CMK (cell line): Measurements from ENCODE around the gene FAM162B.
"Not testable (repeated sequence)": the region's sequence is repeated elsewhere in the genome, so short reads cannot be mapped to it uniquely, and the experiment has no call there.

Source experiments
- DNase-seq: peaks from one replicate; pipeline ENCODE4 v3.0.0-alpha.2; 2010; ENCODE audit warnings: low read depth

The FAM162B gene

GRCh38 chr6:116764961-116765841 lies at the start of gene FAM162B:
Gene FAM162B (minus strand): TSS chr6:116765719. CDS start chr6:116765576, 143 bp downstream.
- DNase-seq = no peak

- no peak for DNase-seq
These were observed 46.6 kb upstream of the FAM162B start for GRCh38 chr6:116812051-116812650.

DNA sequence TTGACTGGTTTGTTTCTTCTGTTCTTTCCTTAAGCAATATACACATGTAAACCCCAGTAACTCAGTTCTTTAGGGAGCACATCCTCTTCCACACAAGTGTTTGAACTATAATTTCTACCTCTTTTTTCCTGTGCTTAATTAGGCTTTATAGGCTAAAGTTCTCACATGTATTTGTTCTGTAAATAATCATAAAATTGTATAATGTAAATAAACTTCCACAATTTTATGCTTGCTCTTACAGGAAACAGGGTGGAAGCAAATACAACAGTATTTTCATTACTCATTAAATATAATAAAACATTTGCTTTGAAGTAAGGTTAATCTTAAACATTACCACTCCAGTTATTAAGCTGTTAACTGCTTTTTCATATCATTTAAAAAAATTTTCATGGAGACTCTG lies 36.5 kb upstream of the FAM162B start:
- no peak for DNase-seq

DNA sequence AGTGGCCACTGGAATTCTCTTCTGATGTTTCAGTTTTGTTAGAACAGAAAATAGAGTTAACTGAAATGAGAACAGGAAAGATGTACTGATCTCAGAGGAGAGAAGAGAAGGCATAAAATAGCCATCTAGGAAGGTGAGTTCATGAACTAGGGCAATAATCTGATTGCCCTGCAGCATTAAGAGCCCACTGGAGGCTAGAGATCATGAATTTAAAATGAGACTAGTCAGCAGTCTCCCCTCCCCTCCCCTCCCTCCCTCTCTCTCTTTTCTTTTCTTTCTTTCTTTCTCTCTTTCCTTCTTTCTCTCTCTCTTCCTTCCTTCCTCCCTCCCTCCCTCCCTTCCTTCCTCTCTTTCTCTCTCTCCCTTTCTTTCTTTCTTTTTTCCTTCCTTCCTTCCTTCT lies 34.4 kb upstream of the FAM162B start:
- no peak for DNase-seq

GRCh38 chr6:116797585-116797984 lies 32.1 kb upstream of the FAM162B start:
- no peak for DNase-seq

GRCh38 chr6:116793224-116793623 lies 27.7 kb upstream of the FAM162B start:
- no peak for DNase-seq

DNA sequence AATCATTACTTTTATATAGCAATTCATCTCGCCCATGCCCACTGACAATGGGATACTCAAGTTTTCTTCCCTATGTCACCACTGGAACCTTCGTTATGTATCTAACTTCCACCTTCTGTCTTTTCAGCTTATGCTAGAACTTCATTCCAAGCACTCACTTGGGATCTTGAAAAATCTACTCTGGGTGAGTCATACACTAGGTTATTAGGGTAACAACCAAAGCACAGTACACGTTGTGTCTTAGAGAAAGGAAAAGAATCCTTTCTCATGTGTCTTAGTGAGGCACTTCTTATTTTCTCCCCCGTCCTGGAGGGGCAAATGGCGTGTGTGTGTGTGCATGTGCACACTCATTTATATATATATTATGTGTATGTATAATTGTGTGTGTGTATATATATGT lies 18.3 kb upstream of the FAM162B start:
- DNase-seq = no peak

DNA sequence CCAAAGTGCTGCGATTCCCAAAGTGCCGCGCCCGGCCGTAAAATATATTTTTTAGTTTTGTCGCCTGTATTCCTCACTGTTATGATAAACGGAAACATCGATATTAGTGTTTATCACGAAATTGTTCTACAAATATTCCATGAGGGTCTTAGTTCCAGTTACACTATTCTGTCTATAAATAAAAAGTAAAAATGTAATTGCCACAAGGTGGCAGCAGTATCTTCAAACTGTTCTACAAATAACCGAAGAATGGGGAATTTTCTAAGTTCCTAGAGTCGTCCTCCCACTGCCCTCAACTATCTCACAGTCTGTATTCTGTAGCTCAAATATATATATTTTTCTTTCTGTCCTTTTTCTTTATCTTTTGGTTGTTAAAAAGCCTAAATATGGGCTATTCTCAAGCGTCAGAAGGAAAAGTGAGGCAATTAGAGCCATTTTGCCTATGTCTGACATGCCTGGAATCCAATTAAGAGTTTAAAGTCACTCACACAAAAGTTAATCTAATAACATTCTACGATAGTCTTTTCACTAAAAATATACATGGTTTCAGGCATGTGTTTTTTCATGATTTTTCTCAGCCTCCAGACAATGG lies 14.2 kb upstream of the FAM162B start:
- DNase-seq = no peak

DNA sequence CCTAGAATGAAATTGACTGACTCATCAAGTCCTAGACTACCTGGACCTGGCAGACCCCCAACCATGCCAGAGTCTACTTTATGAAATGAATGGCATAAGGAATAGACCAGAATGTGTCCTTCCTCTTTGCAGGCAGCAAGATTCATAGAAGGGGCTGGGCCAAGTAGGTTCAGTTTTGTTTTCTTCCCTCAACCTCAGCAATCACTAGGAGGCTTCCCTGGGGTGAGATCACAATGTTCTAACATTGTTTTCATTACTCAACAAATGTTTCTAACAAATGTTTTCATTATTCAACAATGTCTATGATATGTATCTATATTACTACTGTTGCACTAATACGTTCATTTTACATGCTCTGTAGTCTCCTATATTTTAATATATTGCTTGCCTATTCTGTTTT lies 8.4 kb upstream of the FAM162B start:
- DNase-seq = no peak

DNA sequence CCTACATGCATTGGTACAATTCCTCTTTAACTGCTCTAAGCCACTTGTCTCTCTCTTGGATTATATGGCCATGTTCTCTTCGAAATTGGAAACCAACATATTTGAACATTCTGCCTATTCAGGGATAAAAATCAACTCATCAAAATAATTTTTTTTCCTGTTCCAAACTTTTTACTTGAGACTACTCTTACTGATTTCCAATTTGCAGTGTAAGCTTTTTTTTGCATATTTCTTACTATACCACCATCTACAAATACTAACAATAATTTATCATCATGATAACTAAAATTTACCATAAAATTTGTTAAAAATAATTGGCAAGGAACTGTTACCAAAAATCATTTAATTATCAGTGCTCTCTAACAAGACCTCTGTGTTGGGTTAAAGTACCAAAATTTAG lies 6.9 kb upstream of the FAM162B start:
- no peak for DNase-seq

DNA sequence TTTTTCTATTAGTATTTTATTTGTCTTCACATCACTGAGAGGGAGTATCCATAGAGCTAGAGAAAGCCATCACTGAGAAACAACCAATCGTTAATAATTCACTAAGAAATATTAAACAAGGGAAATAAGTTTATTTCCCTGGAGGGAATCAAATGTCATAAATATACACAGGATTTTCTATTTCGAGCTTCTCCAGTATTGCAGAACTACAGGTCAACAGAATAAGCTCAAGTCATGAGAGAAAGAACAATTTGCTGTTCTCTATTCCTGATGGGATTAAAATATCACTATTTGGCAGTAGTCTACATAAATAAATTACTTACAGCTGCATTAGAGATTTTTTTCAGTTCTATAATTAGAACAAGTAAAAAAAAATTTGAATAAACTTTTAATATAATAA lies 2.2 kb upstream of the FAM162B start:
- no peak for DNase-seq

DNA sequence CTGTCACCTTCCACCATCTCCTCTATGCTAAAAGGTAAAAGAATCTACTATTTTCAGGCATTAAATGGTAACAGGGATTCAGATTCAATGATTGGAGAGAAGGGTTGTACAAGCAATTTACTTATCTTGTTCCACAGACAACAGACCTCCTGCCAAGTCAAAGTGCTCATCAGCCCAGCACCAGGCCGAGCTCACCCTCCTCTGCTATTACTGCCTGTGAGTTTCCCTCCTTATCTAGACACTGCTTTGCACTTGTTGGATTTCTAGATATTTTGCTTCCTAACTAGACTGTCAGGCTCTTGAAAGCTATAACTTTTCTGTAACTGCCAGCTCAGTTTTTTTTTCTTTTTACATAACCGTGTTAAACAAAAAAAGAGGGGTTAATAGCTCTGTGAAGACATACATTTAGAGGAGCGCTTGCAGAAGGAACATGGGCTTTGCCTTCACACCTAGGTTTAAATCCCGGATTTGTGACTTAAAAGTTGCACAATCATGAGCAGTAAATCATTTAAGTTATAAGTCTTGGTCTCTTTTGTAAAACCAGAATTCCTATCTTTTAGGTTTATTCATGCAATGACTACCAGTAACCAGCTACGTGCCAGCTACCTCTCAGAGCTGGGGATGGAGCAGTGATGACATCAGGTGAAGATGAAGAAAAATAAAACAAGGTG lies 1.1 kb upstream of the FAM162B start:
- DNase-seq = no peak

DNA sequence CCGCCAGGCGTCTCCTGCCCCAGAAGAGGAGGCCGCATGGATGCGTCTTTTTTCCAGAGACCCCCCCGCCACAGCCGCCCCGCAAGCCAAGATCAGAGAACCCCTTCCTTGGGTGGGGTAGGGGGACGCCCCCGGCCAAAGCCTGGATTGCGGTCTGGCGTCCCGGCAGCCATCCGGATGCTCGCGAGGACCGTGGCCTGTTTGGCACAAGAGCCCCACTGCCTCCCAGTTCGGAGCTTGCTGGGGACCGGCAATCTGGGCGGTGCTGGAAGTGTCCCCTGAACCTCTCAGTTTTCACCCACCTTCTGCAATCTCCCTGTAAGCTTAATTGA lies 924 bp downstream of the FAM162B start:
- DNase-seq = no peak

GRCh38 chr6:116763906-116764628 lies 1.5 kb downstream of the FAM162B start:
- no peak for DNase-seq

- DNase-seq = no peak
These were observed 2.5 kb downstream of the FAM162B start for GRCh38 chr6:116763048-116763447.

DNA sequence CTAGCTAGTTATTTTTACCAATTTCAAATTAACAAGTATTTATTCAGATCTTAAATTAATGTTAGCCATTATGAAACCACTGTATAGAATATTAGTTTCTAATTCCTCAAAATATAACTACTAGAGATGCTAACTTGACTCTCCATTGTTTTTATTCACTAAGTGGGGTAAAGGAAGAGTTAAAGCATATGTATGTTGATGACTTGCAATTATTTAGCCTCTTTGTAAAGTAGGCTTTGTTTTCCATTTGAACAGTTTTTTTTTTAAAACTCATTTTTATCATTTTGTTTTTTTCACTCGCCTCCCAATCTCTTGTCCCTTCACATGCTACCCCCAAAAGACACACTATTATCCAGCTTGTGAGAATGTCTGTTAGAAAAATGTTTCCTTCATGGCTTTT lies 3.3 kb downstream of the FAM162B start:
- no peak for DNase-seq

GRCh38 chr6:116761779-116762178 lies 3.7 kb downstream of the FAM162B start:
- DNase-seq = no peak

DNA sequence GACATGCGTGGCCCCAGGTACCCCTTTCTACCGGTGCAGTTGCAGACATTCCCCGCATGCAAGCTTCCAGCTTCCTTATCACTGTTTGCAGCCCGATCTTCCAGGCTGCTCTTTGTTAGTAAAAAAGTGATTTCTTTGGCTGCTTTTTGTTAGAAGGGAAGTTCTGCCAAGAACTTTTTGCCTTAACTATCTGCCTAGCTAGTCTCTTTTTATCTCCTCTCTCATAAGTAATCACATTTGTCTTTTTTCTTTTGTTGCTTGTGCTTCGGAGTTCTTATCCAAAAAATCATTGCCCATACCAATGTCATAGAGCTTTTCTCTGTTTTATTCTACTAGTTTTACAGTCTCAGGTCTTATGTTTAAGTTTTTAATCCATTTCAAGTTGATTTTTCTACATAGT lies 20.3 kb downstream of the FAM162B start:
- DNase-seq = no peak

DNA sequence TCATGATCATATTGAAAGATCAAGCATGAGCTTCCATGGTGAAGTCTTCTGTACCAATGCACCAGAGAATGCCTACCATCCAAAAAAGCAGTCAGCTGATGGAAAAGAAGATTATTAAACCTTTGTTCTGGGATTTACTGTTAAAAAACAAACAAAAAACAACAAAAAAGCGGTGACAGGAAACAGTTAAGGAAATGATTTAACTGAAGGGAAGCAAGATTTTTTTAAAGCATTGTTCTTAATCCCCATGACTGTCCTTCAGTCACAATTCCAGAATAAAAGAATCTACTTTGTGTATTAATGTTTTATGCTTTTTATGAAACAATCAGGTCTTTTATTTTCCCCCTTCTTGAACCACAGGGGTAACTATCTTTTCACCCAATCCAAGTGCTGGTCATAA lies 23.9 kb downstream of the FAM162B start:
- DNase-seq = no peak

DNA sequence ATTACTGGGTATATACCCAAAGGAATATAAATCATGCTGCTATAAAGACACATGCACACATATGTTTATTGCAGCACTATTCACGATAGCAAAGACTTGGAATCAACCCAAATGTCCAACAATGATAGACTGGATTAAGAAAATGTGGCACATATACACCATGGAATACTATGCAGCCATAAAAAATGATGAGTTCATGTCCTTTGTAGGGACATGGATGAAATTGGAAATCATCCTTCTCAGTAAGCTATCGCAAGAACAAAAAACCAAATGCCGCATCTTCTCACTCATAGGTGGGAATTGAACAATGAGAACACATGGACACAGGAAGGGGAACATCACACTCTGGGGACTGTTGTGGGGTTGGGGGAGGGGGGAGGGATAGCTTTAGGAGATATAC lies 25.0 kb downstream of the FAM162B start:
- DNase-seq = not testable (repeated sequence)

GRCh38 chr6:116737004-116737403 lies 28.5 kb downstream of the FAM162B start:
- no peak for DNase-seq

DNA sequence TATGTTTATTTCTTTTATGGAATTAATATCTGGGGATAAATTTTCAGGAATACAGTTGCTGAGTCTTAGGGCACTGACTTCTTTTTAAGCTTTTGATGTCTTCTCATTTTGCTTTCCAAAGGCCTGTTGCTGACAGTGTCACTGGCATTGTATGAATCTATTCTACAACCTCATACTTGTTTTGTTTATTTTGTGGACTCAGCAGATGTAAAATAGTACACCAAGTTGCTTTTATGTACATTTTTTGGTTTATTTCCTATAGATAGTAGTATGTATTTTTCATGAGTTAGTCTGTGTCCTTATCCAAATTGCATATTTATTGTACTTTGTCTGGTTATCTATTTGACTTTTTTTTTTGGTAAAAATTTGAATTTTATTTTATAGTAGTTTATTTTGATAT lies 35.0 kb downstream of the FAM162B start:
- DNase-seq = no peak
